Lower lobe of right lung (tissue), 2 donors: ENCODE measurements around the gene LMAN1. TPM values are rescaled to one million over a fixed set of nuclear protein-coding genes. Genes with fewer than 3 reads are reported as not detected.

Source experiments
- ATAC-seq, 2 donors: fragments of 200-7000 bp; cut with Tn5 transposase; one replicate each; pipeline ENCODE4 v1.9.1; 2020 to 2022; ENCODE audit warnings: mild to moderate bottlenecking in 2 of 2, moderate library complexity in 2 of 2
- DNase-seq: peaks from one replicate; pipeline ENCODE4 v3.0.0-alpha.2; 2020
- H3K27ac ChIP-seq: fragments of 200-600 bp; one replicate; pipeline ENCODE4 v1.8.0; 2022
- H3K27me3 ChIP-seq: fragments of 200-600 bp; one replicate; pipeline ENCODE4 v1.8.0; 2022; ENCODE audit warnings: low read depth
- H3K36me3 ChIP-seq: fragments of 200-600 bp; one replicate; pipeline ENCODE4 v1.8.0; 2022; ENCODE audit warnings: mild to moderate bottlenecking
- H3K4me1 ChIP-seq: fragments of 200-600 bp; one replicate; pipeline ENCODE4 v1.8.0; 2022
- H3K4me3 ChIP-seq: fragments of 200-600 bp; one replicate; pipeline ENCODE4 v1.8.0; 2022; ENCODE audit warnings: mild to moderate bottlenecking
- H3K9me3 ChIP-seq: fragments of 200-600 bp; one replicate; pipeline ENCODE4 v1.8.0; 2022
- CTCF ChIP-seq: fragments of 200-600 bp; IDR thresholded peaks from one replicate; pipeline ENCODE4 v1.8.0; 2022; ENCODE audit warnings: antibody characterized with exemption, mild to moderate bottlenecking
- intact Hi-C: fragments of 100-400 bp; cut with DNase I; formaldehyde crosslinking; loops from one replicate; pipeline ENCODE4 v1.11.0; 2022
- total RNA-seq: library from RNA; stranded (reverse); fragmentation: NEBNext Ultra II Directional; extraction: Animal tissue kit (Norgen Biotek cat#: 25700); gene quantifications from one replicate; pipeline ENCODE4 v1.2.1, GENCODE V29; 2021
- donor health status: DM: no; HTN: yes; CAD: no; lungs with severe emphysema.

Gene LMAN1
- total RNA-seq, 1 donor from 2014 or later = 62.7 TPM

GRCh38 chr18:59311631-59312030 is 47.4 kb downstream of the LMAN1 start:
- no peak for ATAC-seq
- H3K4me3 ChIP-seq = no peak overlapping the region

GRCh38 chr18:59308938-59309260 is 50.2 kb downstream of the LMAN1 start:
- no peak for ATAC-seq
- Histone ChIP-seq H3K4me3 (peak overlapping the region; percentile 37), H3K27ac (no peak overlapping the region), H3K9me3 (no peaks in the 10 kb centered on the region), H3K36me3 (no peaks in the 10 kb centered on the region), H3K27me3 (peaks cover 23% of the 10 kb centered on the region), H3K4me1 (peaks cover 6% of the 10 kb centered on the region)
- no peak for DNase-seq
- TF ChIP-seq CTCF = no peak
- intact Hi-C loops = no loop called here

More at GRCh38 chr18:59311631-59312030, 47.4 kb downstream of the LMAN1 start:
- Histone ChIP-seq H3K27me3 (peaks cover 21% of the 10 kb centered on the region), H3K4me1 (peaks cover 6% of the 10 kb centered on the region), H3K27ac (no peak overlapping the region), H3K36me3 (no peaks in the 10 kb centered on the region), H3K9me3 (no peaks in the 10 kb centered on the region)
- no peak for TF ChIP-seq CTCF
- DNase-seq = no peak
- intact Hi-C loops = loop anchor here (5.0 kb wide), 1 partner anchor 91 kb away; no protein-coding TSS in a partner anchor

DNA sequence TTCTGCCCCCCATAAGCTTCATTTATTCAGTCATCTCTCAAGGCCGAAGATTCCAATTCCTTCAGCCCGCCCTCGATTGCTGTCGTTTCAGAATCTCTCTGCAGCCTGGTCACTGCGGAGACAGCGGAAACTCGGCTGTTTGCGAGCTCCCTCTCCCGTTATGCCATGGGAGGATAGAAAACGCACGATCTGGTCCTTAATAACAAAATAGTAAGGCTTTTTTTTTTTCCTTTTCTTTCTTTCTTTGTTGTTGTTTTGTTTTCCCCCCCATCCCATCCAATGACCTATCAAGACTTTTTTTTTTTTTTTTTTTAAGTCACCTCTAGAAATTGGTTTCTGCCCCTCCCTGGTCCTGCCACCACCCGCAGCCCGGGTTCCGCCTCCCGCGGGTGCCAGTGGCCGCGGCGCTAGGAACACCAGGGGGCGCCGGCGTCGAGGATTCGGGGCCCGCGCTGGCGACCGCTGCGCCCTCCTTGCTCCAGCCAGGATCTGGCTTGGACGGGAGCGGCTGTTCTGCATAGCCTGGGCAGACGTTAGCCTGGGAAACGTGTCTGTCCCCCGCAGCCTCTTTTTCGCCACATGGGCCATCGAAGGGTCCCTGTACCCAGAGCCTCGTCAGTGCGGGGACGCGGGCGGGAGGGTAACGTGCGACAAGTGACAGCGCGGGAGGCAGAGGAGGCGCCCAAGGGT is 50.7 kb downstream of the LMAN1 start:
- Histone ChIP-seq H3K36me3 (no peaks in the 10 kb centered on the region), H3K9me3 (no peaks in the 10 kb centered on the region), H3K27ac (no peak overlapping the region), H3K4me1 (peaks cover 6% of the 10 kb centered on the region), H3K4me3 (peak overlapping the region; percentile 37), H3K27me3 (peaks cover 23% of the 10 kb centered on the region)
- peak; percentile 94 to 97 for ATAC-seq
- TF ChIP-seq CTCF = peak; percentile 91
- intact Hi-C loops = no loop called here
- DNase-seq = peak; percentile 80

DNA sequence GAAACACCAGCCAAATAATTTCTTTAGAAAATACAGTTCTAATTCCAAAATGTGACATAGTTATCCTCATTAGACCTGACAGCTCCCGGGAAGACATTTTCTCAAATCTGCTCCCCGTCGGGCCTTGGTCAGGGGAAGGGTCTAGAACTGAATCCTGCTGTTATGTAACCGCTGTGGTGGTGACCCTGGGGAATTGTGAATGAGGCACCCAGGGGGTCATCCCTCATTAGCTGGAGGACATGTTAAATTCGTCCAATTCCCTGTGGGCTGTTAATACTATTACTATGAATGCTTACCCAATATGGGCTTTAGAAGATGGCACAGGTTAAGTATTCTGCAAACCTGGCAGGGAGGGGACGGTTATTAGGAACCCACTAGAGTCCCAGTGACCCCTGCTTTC is 52.4 kb downstream of the LMAN1 start:
- peaks cover 23% of the 10 kb centered on the region for H3K27me3 ChIP-seq
- H3K4me1 ChIP-seq = peaks cover 6% of the 10 kb centered on the region
- H3K36me3 ChIP-seq = no peaks in the 10 kb centered on the region
- intact Hi-C loops = no loop called here
- no peak for TF ChIP-seq CTCF
- no peaks in the 10 kb centered on the region for H3K9me3 ChIP-seq
- no peak for DNase-seq
- no peak overlapping the region for H3K4me3 ChIP-seq
- H3K27ac ChIP-seq = no peak overlapping the region
- no peak for ATAC-seq

DNA sequence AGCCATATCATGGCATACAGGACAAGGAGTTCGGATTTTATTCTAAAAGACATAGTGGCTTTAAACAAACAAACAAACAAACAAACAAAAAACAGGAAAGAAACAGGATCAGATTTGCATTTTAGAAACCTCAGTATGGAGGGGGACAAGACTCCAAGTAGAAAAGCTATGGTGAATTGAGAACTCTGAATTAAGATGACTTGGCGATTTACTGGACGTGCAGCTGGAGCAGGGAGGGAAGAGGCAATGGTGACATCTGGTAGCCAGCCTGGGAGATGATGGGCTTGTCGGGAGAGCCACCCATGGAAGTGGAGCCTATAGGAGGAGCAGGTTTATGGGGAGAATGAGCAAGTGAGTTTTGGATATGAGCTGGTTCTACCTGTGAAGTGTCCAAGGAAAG is 53.8 kb downstream of the LMAN1 start:
- intact Hi-C loops = no loop called here

More for the DNA sequence above, 53.8 kb downstream of the LMAN1 start:
- no peak for TF ChIP-seq CTCF
- H3K36me3 ChIP-seq = no peaks in the 10 kb centered on the region
- H3K4me1 ChIP-seq = peaks cover 6% of the 10 kb centered on the region
- H3K27me3 ChIP-seq = peaks cover 23% of the 10 kb centered on the region
- no peak overlapping the region for H3K27ac ChIP-seq
- no peak for DNase-seq
- no peak for ATAC-seq
- H3K9me3 ChIP-seq = no peaks in the 10 kb centered on the region
- H3K4me3 ChIP-seq = no peak overlapping the region
